ENCODE results near the gene C22orf15. TPM values are rescaled to one million over a fixed set of nuclear protein-coding genes. Genes with fewer than 3 reads are reported as not detected.

C22orf15 gene
- total RNA-seq, 1 donor, result 0.18 TPM

GRCh38 chr22:23786752-23787599, 24.2 kb downstream of the C22orf15 start, which contains the start of gene SMARCB1:
TSS of gene SMARCB1 (plus strand) at chr22:23786966. CDS start at chr22:23787170, 204 bp downstream.
- no peak for TF ChIP-seq CTCF (IDR thresholded peaks at IDR 0.05; ENCODE audit: insufficient read depth, low read length)
- H3K4me3 ChIP-seq (ENCODE audit: low read depth, low read length), result peak within 1 kb of the TSS; percentile 93
- DNase-seq (ENCODE audit: low read depth), result peak; percentile 93

GRCh38 chr22:23787600-23787896, 24.8 kb downstream of the C22orf15 start:
- peak overlapping the region; percentile 93 for H3K4me3 ChIP-seq (ENCODE audit: low read depth, low read length)
- no peak for TF ChIP-seq CTCF (IDR thresholded peaks at IDR 0.05; ENCODE audit: insufficient read depth, low read length)
- no peak for DNase-seq (ENCODE audit: low read depth)

- peak overlapping the region; percentile 93 for H3K4me3 ChIP-seq (ENCODE audit: low read depth, low read length)
- no peak for TF ChIP-seq CTCF (IDR thresholded peaks at IDR 0.05; ENCODE audit: insufficient read depth, low read length)
- no peak for DNase-seq (ENCODE audit: low read depth)
These were observed 25.1 kb downstream of the C22orf15 start for GRCh38 chr22:23787910-23788309.

- no peak for DNase-seq (ENCODE audit: low read depth)
- no peak for TF ChIP-seq CTCF (IDR thresholded peaks at IDR 0.05; ENCODE audit: insufficient read depth, low read length)
- no peak overlapping the region for H3K4me3 ChIP-seq (ENCODE audit: low read depth, low read length)
These were observed 26.3 kb downstream of the C22orf15 start for GRCh38 chr22:23789121-23789520.

GRCh38 chr22:23789638-23790037, 26.8 kb downstream of the C22orf15 start:
- no peak for DNase-seq (ENCODE audit: low read depth)
- no peak for TF ChIP-seq CTCF (IDR thresholded peaks at IDR 0.05; ENCODE audit: insufficient read depth, low read length)
- H3K4me3 ChIP-seq (ENCODE audit: low read depth, low read length), result no peak overlapping the region

GRCh38 chr22:23790819-23791737, 28.3 kb downstream of the C22orf15 start:
- no peak overlapping the region for H3K4me3 ChIP-seq (ENCODE audit: low read depth, low read length)
- no peak for TF ChIP-seq CTCF (IDR thresholded peaks at IDR 0.05; ENCODE audit: insufficient read depth, low read length)
- peak; percentile 89 for DNase-seq (ENCODE audit: low read depth)
